SK-N-MC (cell line): Measurements from ENCODE around the gene ZNF516.

Experiments used
- DNase-seq: peaks from one replicate; pipeline ENCODE4 v3.0.0-alpha.2; 2011; ENCODE audit warnings: low read depth, low spot score
- H3K27ac ChIP-seq: fragments of 200-600 bp; sonication (generic); 2 replicates; pipeline ENCODE4 v1.5.1; 2016; ENCODE audit warnings: mixed run types
- H3K36me3 ChIP-seq: fragments of 200-600 bp; sonication (generic); 2 replicates; pipeline ENCODE4 v1.6.1; 2017; ENCODE audit warnings: antibody characterized with exemption, low read length, mixed read lengths; ENCODE audit not compliant: insufficient read depth
- H3K4me3 ChIP-seq: fragments of 200-600 bp; sonication (generic); 2 replicates; pipeline ENCODE4 v1.5.1; 2016
- H3K9ac ChIP-seq: fragments of 200-600 bp; sonication (generic); 2 replicates; pipeline ENCODE4 v1.8.0; 2017; ENCODE audit warnings: mixed run types, mixed read lengths; ENCODE audit not compliant: insufficient read length
- H3K9me3 ChIP-seq: fragments of 200-600 bp; sonication (generic); 2 replicates; pipeline ENCODE4 v1.6.1; 2017; ENCODE audit warnings: low read depth, mild to moderate bottlenecking, antibody characterized with exemption, low read length, moderate library complexity, mixed read lengths
- EZH2 ChIP-seq: fragments of 200-600 bp; sonication (generic); IDR thresholded peaks from one replicate; pipeline ENCODE4 v1.6.1; 2017; ENCODE audit warnings: antibody characterized with exemption
- FOXP2 ChIP-seq: optimal IDR thresholded peaks from 2 replicates; pipeline ENCODE3; 2011; ENCODE audit warnings: mild to moderate bottlenecking, moderate library complexity; ENCODE audit not compliant: insufficient read depth; ENCODE audit errors: extremely low read length, control extremely low read depth
- POLR2AphosphoS5 ChIP-seq: IDR thresholded peaks from 2 replicates; pipeline ENCODE4 v1.6.1; 2012; ENCODE audit warnings: mild to moderate bottlenecking, low read depth, low read length, borderline replicate concordance

ZNF516 gene

GRCh38 chr18:76391746-76392145 lies 103.3 kb downstream of the ZNF516 start:
- H3K36me3 ChIP-seq, result no peaks in the 10 kb centered on the region
- no peak overlapping the region for H3K27ac ChIP-seq
- no peak overlapping the region for H3K9ac ChIP-seq
- no peak overlapping the region for H3K4me3 ChIP-seq
- no peaks in the 10 kb centered on the region for H3K9me3 ChIP-seq
- TF ChIP-seq EZH2, result no peak
- TF ChIP-seq FOXP2, result no peak
- TF ChIP-seq POLR2AphosphoS5, result no peak
- no peak for DNase-seq

DNA sequence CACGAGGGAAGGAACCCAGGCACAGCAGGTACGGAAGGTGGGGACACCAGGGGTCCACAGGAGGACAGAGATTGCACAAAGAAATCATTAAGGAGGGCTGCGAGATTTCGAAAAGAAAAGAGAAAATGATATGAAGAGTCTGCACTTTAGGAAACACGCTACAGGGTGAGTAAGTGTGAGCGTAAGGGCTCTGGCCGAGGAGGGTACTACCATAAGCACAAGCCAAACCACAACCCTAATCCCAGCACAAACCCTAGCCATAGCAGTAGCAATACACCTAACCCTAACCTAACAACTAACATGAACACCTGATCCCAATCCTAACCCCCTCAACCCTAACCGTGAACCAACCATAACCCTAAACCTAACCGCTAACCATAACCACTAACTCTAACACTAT lies 104.0 kb downstream of the ZNF516 start:
- H3K27ac ChIP-seq, result no peak overlapping the region
- no peaks in the 10 kb centered on the region for H3K9me3 ChIP-seq
- H3K9ac ChIP-seq, result no peak overlapping the region
- no peaks in the 10 kb centered on the region for H3K36me3 ChIP-seq
- H3K4me3 ChIP-seq, result no peak overlapping the region
- TF ChIP-seq FOXP2, result no peak
- TF ChIP-seq EZH2, result no peak
- TF ChIP-seq POLR2AphosphoS5, result no peak
- DNase-seq, result no peak

DNA sequence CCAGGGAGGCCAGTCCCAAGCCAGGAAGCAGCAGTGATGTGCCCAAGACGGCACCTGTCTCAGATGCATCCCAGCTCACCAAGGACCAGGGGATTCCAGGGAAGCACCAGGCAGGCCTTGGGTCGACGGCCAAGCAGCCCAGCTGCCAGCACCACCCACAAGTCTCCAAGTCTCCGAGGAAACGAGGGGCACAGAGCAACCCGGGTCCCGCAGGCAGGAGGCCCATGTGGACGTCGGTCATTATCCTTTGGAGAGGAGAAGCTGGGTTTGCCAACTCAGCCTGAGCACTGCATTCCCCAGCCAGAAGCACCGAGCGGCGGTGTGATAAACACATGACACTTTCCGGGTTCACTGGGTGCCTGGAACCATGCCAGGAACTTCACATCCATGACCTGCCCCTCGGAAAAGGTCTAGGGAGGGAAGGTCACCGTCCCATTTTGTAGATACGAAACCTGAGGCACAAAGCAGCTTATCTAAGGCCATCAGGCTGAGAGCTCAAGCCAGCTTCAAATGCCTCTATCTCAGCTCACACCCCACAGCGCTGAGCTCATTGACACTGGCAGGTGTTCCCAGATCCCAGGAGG lies 104.5 kb downstream of the ZNF516 start:
- Histone ChIP-seq H3K9me3 (no peaks in the 10 kb centered on the region), H3K9ac (no peak overlapping the region), H3K27ac (no peak overlapping the region), H3K4me3 (no peak overlapping the region), H3K36me3 (no peaks in the 10 kb centered on the region)
- no peak for DNase-seq
- no peak for TF ChIP-seq POLR2AphosphoS5
- no peak for TF ChIP-seq EZH2
- no peak for TF ChIP-seq FOXP2

DNA sequence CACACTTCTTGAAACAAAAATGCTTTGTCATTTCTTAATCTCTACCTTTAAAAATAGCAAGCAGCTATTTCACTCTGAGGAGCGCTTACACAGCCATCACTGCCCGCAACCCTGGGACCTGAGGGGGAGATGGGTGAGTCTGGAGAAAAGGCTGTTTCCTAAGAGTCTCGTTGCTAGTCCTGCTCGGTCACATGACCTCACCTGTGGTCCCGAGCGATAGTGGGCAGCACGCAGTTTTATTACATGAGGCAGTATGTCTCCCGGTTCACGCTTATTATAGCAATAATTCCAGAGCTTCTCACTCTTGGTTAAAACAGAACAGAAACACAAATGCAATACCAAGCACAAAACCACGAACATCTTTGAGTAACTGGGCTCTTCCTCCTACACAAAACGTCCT lies 105.3 kb downstream of the ZNF516 start:
- no peak for TF ChIP-seq FOXP2
- no peak for TF ChIP-seq POLR2AphosphoS5
- TF ChIP-seq EZH2, result no peak
- Histone ChIP-seq H3K36me3 (no peaks in the 10 kb centered on the region), H3K27ac (no peak overlapping the region), H3K4me3 (no peak overlapping the region), H3K9ac (no peak overlapping the region), H3K9me3 (no peaks in the 10 kb centered on the region)
- DNase-seq, result no peak

GRCh38 chr18:76388891-76389423 lies 106.1 kb downstream of the ZNF516 start:
- H3K9ac ChIP-seq, result no peak overlapping the region
- H3K27ac ChIP-seq, result no peak overlapping the region
- no peak for DNase-seq
- TF ChIP-seq EZH2 (no peak), POLR2AphosphoS5 (no peak), FOXP2 (no peak)
- no peaks in the 10 kb centered on the region for H3K36me3 ChIP-seq
- no peaks in the 10 kb centered on the region for H3K9me3 ChIP-seq
- no peak overlapping the region for H3K4me3 ChIP-seq

DNA sequence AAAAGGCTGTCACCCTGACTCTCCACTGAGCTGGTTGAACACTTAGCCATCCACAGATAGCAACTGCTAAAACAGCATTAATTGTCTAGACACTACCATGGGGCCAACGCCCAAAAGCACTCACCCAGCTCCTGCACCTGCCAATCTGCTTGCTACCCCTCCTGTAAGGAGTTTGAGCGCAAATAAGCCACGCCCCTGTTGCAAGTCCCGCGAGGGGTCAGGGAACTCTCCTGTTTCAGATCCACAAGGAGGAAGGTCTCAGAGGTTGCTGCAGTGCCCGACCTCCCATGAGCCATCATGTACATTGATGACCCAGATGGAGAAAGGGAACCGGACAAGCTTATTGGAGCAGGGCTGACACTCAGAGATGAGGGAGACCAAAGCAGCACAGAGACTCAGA lies 106.8 kb downstream of the ZNF516 start:
- Histone ChIP-seq H3K27ac (no peak overlapping the region), H3K4me3 (no peak overlapping the region), H3K9ac (no peak overlapping the region), H3K36me3 (no peaks in the 10 kb centered on the region), H3K9me3 (no peaks in the 10 kb centered on the region)
- TF ChIP-seq POLR2AphosphoS5 (no peak), EZH2 (no peak), FOXP2 (no peak)
- DNase-seq, result no peak

- Histone ChIP-seq H3K9me3 (no peaks in the 10 kb centered on the region), H3K27ac (no peak overlapping the region), H3K36me3 (no peaks in the 10 kb centered on the region), H3K9ac (no peak overlapping the region), H3K4me3 (no peak overlapping the region)
- DNase-seq, result no peak
- TF ChIP-seq FOXP2, result no peak
- no peak for TF ChIP-seq EZH2
- TF ChIP-seq POLR2AphosphoS5, result no peak
These were observed 107.4 kb downstream of the ZNF516 start for GRCh38 chr18:76387608-76388007.

GRCh38 chr18:76386886-76387285 lies 108.2 kb downstream of the ZNF516 start:
- no peak overlapping the region for H3K27ac ChIP-seq
- no peaks in the 10 kb centered on the region for H3K9me3 ChIP-seq
- TF ChIP-seq POLR2AphosphoS5 (no peak), EZH2 (no peak), FOXP2 (no peak)
- H3K9ac ChIP-seq, result no peak overlapping the region
- no peak overlapping the region for H3K4me3 ChIP-seq
- H3K36me3 ChIP-seq, result no peaks in the 10 kb centered on the region
- DNase-seq, result no peak

DNA sequence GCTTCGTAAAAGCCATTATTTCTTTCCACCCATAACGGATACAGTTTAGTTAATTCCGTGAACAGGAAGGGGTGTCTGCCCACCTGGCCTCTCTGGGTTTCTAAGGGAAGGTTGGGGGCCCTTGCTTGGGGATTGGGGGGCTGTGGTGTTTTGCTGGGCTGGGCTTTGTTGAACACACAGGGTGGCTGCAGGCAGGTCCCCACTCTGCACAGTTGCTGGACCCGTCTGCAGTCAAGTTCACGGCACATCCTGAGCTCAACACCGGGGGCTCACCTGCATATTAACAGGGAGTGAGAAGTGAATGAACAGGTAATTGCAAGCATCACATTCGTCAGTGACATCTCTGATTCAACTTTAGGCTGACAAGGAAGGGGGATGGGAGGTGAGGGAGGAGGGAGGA lies 109.0 kb downstream of the ZNF516 start:
- no peaks in the 10 kb centered on the region for H3K9me3 ChIP-seq
- H3K9ac ChIP-seq, result no peak overlapping the region
- H3K27ac ChIP-seq, result no peak overlapping the region
- no peaks in the 10 kb centered on the region for H3K36me3 ChIP-seq
- no peak overlapping the region for H3K4me3 ChIP-seq
- TF ChIP-seq POLR2AphosphoS5, result no peak
- TF ChIP-seq FOXP2, result no peak
- TF ChIP-seq EZH2, result no peak
- DNase-seq, result no peak
